Stimulated activated CD8-positive, alpha-beta memory T cell treated with anti-CD3 and anti-CD28 coated beads, Interleukin-15, amount 100 ng/mL, for 24 hours (primary cell): ENCODE results near the gene ZMYM2.

Source experiments
- DNase-seq: peaks from one replicate; pipeline ENCODE4 v3.0.0-alpha.2; 2020; ENCODE audit warnings: low read depth

ZMYM2 gene

DNA sequence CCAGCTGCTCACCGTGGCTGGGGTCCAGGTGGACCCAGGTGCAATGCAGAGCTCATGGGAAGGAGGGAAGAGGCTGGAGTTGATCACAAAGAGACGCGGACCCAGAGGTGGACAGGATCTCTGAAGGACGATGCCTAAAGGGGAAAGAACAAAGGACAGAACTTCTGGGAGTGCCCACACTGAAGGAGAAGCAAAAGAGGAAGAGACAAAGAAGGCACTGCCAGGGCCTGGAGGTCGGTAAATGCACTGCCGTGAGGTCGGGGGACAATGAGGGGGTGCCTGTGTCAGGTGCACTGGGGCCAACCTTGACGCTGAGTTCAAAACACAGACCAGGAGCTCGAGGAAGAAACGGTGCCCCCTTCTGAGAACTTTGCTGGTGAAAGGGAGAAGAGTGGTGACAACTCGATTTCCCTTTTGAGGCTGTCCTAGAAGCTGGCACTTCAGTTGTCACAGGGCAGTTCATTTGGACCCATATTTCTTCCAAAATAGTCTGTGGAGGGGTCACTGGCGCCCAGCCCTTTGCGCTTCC, 146.7 kb downstream of the ZMYM2 start:
- DNase-seq: no peak

DNA sequence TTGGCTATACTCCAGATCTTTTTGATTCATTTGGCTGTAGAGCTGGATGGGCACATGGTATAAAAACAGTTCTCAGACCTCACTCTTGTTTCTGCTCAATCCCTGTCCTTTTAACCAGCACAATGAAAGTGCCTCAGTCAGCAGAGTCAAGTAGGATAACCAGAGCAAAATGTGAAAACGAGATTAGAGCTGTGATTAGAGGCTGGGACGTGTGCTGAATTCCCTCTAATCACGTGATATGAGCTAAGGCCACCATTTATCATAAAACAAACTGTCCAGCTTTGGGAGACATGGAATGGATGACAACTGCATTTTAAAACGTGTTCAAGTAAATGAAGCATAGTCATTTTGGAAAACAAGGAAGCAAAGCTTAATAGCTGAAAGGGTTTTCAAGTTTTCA, 148.2 kb downstream of the ZMYM2 start:
- no peak for DNase-seq

DNA sequence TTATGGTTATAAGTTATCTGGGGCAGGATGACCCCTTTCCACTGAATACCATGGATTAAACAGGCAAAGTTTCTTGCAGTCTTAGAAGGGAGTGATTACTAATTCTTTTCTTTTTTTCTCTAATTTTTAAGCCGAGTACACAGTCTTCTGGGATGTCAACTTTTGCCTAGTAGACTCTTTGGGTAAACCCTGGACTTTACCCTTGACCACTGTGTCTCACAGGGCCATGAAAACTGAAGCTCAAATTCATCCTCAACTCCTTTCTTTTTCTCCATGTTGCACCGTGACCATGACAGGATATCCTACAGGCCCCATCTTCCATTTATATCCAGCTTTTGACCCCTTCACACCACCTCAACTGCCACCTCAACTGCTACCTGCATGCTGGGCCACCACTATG, 150.5 kb downstream of the ZMYM2 start:
- no peak for DNase-seq

DNA sequence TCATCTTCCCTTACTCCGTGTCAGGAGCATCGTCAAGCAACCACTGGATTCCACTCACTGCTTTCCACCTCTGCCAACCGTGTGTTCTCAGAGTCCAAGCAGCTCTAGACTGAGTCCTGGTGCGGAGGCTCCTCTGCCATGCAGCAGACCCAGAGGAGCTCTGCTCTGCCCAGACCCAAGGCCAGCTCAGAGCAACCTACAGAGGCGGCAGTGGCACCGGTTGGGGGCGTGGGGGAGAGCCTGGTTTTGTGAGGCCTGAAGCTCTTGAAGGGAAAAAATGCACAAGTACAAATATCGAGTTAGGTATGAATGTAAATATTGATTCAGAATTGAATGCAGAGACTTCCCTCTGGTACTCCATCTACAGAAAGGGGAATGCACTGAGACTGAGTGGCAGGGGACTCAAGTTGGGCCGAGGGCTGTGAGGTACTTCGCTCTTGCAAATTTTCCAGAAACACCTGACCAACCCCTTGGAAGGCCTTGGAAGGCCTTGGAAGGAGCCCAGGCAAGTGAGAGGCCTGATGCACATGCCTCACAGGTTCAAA, 155.6 kb downstream of the ZMYM2 start:
- no peak for DNase-seq

DNA sequence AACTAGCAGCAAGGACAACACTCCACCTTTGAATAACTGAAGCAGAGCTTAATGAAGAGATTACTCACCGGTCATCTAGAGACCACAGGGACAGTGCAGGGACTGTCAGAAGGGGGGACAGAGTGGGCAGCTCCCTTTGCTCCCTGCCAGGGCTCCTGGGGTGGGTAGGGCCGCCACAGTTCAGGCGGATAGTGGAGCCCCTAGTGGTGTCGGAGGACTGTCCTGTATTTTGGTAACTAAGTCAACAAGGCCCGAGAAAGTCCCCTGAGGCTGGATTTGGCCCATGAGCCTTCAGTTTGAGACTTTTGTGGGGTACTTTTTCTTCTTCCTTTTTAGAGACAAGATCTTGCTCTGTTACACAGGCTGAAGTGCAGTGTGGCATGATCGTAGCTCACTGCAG, 157.7 kb downstream of the ZMYM2 start:
- DNase-seq: no peak

DNA sequence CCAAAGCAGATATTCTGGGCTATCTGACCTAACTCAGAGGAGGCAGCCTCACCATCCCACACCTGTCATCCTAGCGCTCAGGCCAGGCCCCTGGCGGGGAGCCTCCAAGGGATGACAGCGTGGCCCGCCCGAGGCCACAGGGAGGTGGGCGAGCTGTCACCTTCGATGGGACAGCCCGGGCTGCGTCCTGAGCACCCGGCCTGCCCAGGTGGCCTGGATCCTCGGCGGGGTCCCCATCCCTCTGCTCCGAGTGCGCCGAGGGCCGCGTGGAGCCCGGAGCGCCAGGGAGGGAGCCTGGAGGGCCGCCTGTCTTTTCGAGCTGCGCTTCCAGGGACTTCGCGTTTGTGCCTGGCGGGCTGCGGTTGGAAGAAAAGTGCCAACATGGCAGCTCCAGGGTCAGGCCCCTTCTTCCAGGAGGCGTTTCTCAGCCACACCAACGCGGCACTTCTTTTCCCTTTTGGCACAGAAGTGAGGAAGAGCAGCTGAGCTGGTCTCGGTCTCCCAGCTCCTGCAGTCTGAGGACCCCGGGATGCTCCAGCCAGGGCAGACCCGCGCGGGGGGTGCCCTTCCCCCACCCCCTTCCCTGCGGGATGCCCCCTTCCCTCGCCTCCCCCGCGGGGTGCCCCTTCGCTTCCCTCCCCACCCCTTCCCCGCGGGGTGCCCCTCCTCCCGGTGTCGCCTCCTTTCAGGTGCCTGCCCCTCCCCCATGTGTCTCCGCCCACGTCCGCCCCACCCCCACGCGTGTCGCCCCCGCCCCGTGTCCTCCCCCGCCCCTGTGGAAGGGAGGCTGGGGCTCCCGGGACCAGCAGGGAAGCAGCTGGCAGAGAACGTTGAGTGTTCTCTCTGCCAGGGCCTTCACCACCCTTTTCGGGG, 160.0 kb downstream of the ZMYM2 start:
- no peak for DNase-seq

DNA sequence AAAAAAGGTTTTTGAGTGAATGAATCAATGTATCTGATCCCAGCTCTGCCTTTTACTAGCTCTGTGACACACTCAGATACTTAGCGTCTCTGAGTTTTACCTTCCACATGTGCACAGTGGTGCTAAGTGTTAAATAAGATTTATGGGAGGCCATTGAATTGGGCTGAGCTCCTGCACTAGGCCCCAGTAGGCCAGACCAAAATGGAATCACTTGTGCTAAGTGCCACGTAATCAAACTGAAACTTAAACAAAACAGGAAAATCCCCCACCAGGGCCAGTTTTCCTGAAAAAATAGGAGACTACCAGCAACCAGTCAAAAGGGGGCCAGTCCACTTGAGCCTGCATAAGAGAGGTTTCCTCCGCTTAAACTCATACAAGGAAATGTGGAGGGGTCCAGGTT, 161.4 kb downstream of the ZMYM2 start:
- DNase-seq: no peak

DNA sequence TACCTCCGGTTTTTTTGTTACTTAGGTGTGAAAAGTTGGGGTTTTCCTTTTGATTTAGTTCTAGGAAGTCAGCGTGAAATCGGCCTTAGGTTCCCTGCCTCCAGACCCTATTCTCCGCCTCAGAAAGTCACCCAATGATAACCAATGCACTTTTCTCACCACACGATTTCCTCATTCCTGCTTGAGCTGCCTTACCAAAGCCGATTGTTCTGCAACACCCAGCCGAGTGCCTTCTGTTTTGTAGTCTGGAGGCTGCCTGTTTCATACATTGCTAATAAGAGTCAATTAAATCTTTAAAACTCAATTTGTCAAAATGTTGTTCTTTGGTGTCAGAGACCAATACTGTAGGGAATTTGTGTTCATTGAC, 162.6 kb downstream of the ZMYM2 start:
- DNase-seq: no peak

DNA sequence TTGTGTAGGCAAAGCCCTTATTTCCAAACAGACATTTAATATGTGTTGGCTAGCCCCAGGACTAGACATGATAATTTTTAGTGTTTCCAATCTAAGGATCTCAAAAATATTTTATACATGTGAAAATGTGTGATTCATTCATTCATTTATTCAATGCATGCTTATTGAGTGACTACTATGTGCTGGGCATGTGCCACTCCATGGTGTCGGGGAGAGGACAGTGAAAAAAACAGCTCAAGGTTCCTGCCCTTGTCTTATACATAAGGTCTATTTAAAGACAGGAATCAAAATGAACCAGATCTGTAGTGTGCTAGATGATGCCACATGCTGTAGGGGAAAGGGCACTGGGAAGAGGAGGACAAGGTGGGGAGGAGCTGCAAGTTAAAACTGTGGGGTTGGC, 165.8 kb downstream of the ZMYM2 start:
- no peak for DNase-seq

DNA sequence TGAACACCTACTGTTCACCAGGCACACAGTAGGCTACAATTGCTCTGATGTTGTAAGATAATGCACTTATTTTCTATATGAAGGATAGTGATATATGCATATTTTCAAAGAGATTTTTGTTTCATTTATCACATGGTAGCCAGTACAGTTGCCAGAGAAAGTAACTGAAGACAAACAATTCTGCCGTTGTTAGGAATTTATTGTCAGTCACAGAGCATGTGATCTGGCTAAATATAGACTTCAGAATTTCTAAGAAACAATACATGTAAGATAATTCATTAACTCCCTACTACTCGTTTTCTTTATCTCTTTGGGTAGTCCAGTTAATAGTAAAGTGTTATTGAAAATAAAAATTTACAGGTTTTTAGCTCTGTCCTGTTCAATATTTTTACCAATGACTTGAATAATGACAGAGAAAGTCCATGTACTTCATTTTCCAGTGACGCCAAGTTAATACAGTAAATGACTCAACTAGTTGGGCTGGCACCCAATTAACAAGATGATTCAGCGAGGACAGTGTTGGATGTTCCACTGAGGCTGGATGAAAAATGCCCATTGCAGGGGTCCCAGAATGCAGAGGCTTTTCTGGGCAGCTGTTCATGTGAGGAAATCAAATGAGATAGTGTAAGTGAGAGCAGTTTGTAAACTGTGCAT, 166.7 kb downstream of the ZMYM2 start:
- no peak for DNase-seq

DNA sequence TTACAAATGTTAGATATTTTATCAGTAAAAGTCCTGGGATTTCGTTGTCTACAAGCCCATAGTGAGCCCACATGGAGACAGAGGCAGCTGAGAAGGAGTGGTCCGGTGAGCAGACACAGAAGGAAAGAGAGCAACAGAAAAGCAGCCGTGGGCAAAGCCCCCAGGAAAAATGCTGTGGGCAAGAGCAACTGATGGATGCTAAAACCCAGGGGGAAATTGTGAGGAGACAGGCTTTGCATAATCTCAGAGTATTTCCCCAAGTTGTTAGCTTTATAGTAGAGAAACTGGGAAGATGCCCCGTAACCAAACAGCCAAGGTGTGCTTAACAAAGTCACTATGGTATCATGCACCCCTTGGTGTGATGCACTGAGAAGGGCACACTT, 167.2 kb downstream of the ZMYM2 start:
- DNase-seq: no peak

DNA sequence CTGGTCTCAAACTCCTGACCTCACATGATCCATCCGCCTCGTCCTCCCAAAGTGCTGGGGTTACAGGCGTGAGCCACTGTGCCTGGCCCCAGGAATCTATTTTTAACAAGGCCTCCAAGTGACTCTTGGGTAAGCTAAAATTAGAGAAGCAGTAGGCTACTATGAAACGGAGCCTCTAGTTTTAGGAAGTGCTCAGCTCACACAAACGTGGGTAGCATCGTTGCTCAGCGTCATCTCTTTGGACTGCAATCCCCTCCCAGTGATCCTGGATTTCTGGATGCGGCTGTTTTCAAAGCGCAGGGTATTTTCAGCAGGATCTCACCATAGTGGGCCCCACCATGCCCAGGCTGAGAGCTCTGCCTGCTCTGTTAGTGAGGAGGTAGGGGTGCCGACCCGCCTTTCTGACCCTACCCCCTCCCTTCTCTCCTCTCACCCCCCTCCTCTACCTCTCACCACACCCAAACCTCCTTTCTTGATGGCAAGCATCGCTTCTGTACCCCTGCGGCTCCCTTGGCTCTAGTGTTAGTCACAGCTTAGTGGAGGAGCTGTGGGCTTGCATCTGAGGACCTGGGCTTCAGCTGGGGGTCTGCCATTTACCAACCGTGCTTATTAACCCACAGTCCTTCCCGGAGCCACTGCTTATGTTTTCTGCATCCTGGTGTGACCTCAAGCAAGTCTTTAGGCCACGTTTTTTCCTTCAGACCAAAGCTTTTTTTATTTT, 168.2 kb downstream of the ZMYM2 start:
- DNase-seq: no peak

DNA sequence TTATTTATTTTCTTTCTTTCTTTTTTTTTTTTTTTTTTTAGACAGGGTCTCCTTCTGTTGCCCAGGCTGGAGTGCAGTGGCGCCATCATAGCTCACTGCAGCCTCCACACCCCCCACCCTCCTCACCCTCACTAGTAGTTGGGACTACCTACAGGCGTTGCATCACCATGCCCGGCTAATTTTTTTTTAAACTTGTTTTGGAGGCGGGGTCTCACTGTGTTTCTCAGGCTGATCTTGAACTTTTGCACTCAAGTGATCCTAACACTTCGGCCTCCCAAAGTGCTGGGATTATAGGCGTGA, 168.7 kb downstream of the ZMYM2 start:
- no peak for DNase-seq

DNA sequence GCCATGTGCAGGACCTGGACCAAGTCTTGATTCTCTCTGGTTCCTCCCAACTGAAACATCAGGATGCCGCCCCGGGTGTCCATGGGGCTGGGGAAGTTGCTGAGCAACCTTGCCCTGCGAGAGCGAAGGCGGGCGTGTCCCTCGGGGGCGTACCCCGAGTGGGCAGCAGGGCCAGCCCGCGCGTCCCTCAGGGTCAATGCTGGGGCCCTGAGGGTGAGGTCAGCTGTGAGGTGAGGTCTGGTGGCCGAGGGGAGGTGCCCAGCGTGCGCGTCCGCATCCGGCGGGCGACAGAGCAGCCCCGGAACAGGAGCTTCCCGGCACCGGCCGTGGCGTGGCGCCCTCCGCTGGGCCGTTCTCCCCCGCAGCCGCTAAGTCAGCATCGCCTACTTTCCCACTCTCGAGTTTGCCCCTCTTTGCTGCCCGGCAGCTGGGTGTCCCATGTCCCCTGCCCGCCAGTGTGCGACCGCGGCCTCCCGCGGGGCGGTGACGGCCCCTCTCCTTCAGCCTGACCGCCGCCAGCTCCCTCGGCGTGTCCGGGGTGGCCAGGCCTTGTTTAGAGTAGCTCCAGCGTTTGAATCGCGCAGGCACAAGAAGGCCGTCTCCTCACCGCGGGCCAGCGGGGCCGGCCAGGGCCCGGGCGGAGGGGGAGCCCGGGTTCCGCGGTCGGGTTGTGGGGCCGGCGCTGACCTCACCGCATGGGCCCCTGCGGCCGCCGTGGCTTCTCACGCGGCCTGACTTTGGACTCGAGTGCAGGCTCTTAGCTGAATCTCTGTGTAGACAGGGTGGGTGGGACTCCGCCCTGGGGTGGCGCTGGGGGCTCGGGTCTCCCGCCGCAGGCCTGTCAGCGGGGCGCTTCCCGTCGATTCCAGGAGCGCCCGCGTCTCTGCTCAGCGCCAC, 169.3 kb downstream of the ZMYM2 start:
- no peak for DNase-seq

DNA sequence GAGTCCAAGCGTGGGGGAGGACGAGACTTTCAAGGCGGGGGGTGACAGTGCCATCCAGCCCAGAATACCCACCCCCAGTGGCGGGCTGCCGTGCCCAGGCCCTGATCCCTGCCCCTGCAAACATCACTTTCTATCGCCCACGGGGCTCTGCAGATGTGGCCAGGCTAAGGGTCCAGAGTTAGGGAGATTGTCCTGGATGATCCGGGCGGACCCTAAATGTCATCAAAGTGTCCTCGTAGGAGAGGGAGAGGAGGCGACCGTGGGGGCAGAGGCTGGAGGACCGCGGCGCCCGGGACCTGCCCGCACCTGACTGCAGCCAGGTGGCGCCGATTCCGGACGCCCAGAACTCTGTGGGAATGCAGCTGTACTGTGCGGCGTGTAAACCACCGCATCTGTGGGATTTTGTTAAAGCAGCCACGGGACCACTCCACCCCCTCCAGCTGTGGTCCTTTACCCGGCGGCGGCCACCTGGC, 170.0 kb downstream of the ZMYM2 start:
- no peak for DNase-seq

DNA sequence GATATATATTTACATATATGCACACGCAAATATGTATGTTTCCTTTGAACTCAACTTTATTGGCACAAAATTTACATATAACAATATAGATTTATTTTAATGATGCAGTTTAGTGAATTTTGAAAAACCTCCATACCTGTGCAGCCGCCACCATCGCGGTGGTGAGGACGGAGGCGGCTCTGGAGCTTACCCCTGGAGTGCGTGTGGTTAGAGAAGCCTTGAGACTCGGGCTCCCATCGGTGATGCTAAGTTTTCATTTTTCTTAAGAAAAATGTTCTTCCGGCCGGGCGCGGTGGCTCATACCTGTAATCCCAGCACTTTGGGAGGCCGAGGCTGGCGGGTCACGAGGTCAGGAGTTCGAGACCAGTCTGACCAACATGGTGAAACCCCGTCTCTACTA, 170.5 kb downstream of the ZMYM2 start:
- DNase-seq: no peak

DNA sequence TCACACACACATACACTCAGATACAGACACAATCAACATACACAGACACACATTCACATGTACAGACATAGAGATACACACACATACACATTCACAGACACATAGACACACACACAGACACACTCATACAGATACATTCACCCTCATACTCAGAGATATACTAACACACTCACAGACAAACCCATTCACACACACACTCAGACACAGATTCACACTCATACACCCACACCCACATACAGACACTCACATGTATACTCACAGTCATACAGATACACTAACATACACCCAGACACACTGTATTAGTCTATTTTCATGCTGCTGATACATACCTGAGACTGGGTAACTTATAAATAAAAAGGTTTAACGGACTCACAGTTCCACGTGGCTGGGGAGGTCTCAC, 171.5 kb downstream of the ZMYM2 start:
- DNase-seq: no peak

DNA sequence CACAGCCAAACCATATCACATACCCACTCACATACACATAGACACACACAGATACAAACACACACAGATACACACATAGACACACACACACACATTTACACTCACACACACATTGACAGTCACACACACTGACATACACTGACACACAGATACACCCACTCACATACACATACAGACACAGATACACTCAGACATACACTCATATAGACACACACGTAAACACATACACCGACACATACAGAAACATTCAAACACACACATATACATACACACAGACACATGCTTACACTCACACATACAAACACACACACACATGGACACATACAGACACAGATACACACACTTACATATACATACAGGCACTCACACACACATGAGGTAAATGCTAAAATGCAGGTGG, 172.1 kb downstream of the ZMYM2 start:
- no peak for DNase-seq

DNA sequence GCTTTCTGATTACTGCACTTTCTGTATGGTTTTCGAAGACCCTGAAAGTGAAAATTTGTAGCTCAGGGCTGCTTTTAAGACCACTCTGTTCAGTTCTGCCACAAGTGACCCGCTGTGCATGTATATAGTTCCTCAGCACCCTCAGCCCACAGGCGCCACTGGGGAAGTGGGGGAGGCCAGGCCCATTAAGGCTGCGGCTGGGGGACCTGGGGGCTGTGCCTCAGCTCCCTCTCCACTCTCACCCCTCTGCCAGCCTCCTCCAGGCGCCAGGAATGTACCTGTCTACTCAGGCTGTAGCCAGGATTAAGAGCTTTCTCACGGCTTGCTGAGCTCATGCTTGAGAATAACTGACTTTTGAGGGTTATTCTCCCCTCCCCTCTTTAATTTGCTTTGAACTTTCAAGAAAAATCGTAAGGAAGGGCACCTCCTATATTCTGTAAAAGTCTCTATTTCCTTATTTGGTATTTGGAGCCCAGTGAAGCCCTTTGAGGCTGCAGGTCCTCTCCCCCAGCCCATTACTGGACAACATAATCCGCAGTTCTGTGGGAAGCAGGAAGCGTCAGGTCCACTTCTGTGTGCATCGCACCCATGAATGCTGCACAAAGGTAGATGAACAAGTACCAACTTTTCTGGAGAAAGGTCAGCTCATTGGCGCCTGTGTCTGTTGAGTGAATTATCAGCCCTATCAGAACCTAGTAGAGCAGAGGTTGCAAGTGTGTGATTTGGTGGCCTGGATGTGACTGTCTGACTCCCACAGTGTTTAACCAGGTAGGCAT, 172.7 kb downstream of the ZMYM2 start:
- no peak for DNase-seq

DNA sequence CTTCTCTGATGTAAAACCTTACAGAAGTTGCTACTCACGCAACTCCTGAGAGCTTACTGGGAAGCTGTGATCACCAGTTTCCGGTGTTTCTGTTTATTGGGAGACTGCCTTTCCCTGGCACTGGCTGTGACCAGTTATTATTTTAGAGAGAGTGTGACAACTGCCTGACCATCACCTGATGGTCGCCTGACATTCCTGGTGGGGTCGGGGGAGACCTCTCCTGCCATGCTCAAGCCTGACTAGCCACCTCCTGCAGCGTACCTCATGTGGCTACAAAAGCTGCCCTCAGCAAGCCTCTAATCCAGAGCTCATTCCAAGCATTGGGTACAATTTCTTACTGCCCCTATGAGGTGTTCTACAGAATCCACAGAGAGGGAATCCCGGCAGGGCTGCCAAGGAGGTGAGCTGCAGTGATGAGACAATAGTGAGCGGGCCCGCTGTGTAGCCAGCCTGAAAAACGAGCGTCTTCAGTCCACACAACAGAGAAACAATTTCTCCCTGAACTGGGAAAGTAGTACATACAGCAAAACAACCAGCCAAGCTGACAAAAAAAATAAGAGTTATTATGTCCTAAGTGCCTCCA, 173.6 kb downstream of the ZMYM2 start:
- no peak for DNase-seq

DNA sequence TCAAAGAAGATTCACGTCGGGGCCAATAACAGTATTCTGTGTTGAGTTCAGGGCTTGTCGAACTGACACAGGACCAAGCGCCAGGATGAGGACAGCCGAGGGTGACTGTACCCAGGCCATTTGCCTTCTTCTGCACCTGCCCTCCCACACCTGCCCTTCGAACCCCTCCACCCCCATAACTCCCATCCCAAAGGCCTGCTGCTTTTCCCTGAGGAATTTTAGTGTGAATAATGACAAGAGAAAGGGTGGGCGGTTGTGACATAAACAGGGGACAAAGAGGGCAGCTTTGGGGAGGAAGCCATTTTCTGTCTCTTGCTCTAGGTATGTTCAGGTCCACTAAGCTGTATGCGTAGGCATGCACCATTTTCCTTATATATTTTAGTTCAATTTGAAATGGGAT, 176.2 kb downstream of the ZMYM2 start:
- DNase-seq: no peak
